Right lobe of liver (tissue), 4 donors: ENCODE results near the gene HCN2.

Source experiments
- CTCF ChIP-seq, 4 donors: fragments of 200-600 bp in 3 of 4; fragments of 450-650 bp in 1 of 4; IDR thresholded peaks; one replicate each; pipeline versions ENCODE4 v1.5.1 to v1.8.0; 2016 to 2022; ENCODE audit warnings: antibody characterized with exemption in 4 of 4, mild to moderate bottlenecking in 2 of 4
- POLR2A ChIP-seq: fragments of 450-650 bp; IDR thresholded peaks from one replicate; pipeline ENCODE4 v1.6.1; 2017; ENCODE audit warnings: antibody characterized with exemption, mild to moderate bottlenecking
- donor health status: DM: no; HTN: no; CAD: no.
- donor health status: DM: no; HTN: no; CAD: no.
- donor health status: DM: no; HTN: yes; CAD: no.

- TF ChIP-seq POLR2A (no peak), CTCF (IDR thresholded peaks at IDR 0.05) (no peak)
Measured at GRCh38 chr19:651991-652390, 62.3 kb downstream of the HCN2 start.
